K562 (cell line): ENCODE data around the gene WDR90. TPM values are rescaled to one million over a fixed set of nuclear protein-coding genes. Genes with fewer than 3 reads are reported as not detected.

ENCODE experiments used
- CBX2 ChIP-seq: fragments of 200-600 bp; sonication (generic); IDR thresholded peaks from one replicate; pipeline ENCODE4 v1.6.1; 2012; ENCODE audit warnings: mild to moderate bottlenecking, low read length, inconsistent platforms; ENCODE audit not compliant: insufficient read depth, poor library complexity, severe bottlenecking
- PHF21A ChIP-seq: fragments of 450-650 bp; IDR thresholded peaks from 2 replicates; pipeline ENCODE4 v1.6.1; 2017; ENCODE audit warnings: low read depth, borderline replicate concordance
- POLR2A ChIP-seq: fragments of 450-650 bp; conservative IDR thresholded peaks from 2 replicates; pipeline ENCODE4 v1.6.1; 2016
- TSC22D4 ChIP-seq: fragments of 450-650 bp; IDR thresholded peaks from 2 replicates; pipeline ENCODE4 v1.6.1; 2016; ENCODE audit warnings: missing genetic modification characterization, missing biosample characterization, control low read depth
- ZBTB17 ChIP-seq: fragments of 450-650 bp; formaldehyde crosslinking; IDR thresholded peaks from 2 replicates; pipeline ENCODE4 v1.4.0; 2020; ENCODE audit warnings: mild to moderate bottlenecking
- ZNF124 ChIP-seq: sonication (generic); formaldehyde crosslinking; IDR thresholded peaks from 2 replicates; pipeline ENCODE4 v1.8.1; 2022; ENCODE audit warnings: missing genetic modification reagents
- ZNF785 ChIP-seq: fragments of 250-450 bp; sonication (Bioruptor Pico); IDR thresholded peaks from 2 replicates; pipeline ENCODE4 v1.4.0; 2020; ENCODE audit warnings: mild to moderate bottlenecking
- polyA plus RNA-seq, 8 experiments: library from polyadenylated mRNA; depleted of rRNA in 4 of 8; stranded (reverse) in 5 of 8; unstranded in 3 of 8; fragments of >200 nt; fragmentation: Nextera tagmentation in 2 of 8; fragmentation: Illumina TruSeq in 1 of 8; extraction: Ambion mirVana in 2 of 8; extraction: Trizol in 1 of 8; gene quantifications; 2 replicates each; pipeline versions ENCODE4 v1.2.1 to v1.2.3, GENCODE V29; 2011 to 2014; ENCODE audit warnings: inconsistent platforms in 1 of 8, missing spikeins in 1 of 8
- total RNA-seq, 7 experiments: library from RNA; depleted of rRNA in 6 of 7; stranded (reverse); fragments of >200 nt in 6 of 7; fragmentation: Illumina TruSeq in 2 of 7; extraction: Trizol in 2 of 7; gene quantifications; 2 replicates each; pipeline versions ENCODE4 v1.2.1 to v1.2.3, GENCODE V29; 2011 to 2021; ENCODE audit warnings: low replicate concordance in 1 of 7
- TF ChIP-seq, protein P1 (sequence below), 2 experiments: fragments of 450-650 bp in 1 of 2; sonication (generic) in 1 of 2; formaldehyde crosslinking in 1 of 2; IDR thresholded peaks; 2 replicates each; pipeline versions ENCODE4 v1.7.1 to v1.9.0; 2016 to 2022; ENCODE audit warnings: inconsistent platforms in 1 of 2, mild to moderate bottlenecking in 1 of 2, missing genetic modification reagents in 1 of 2
- TF ChIP-seq, protein P2 (sequence below): fragments of 250-450 bp; sonication (Bioruptor Pico); IDR thresholded peaks from 2 replicates; pipeline ENCODE4 v1.5.0; 2021; ENCODE audit warnings: mild to moderate bottlenecking, moderate library complexity
- TF ChIP-seq, protein P3 (sequence below): fragments of 250-450 bp; sonication (Bioruptor Pico); IDR thresholded peaks from 2 replicates; pipeline ENCODE4 v1.8.0; 2021; ENCODE audit warnings: moderate library complexity, mild to moderate bottlenecking, inconsistent platforms

WDR90 gene
- total and polyA plus RNA-seq, 9 of the 15 experiments (the other 6 are each of a cell fraction or from before 2014, with no cell fraction given): 0.44 to 12.6 (median 3.3) TPM

GRCh38 chr16:636206-637080, 12.7 kb upstream of the WDR90 start, which contains the start of gene METTL26 (continued):
- no peak for TF ChIP-seq CBX2
- no peak for TF ChIP-seq PHF21A
- TF ChIP-seq ZBTB17 (CRISPR knock-in tag): no peak
- no peak for TF ChIP-seq ZNF124 (CRISPR knock-in tag)
- no peak for TF ChIP-seq TSC22D4 (tag)
- no peak for TF ChIP-seq ZNF785
- TF ChIP-seq, protein P1, sequence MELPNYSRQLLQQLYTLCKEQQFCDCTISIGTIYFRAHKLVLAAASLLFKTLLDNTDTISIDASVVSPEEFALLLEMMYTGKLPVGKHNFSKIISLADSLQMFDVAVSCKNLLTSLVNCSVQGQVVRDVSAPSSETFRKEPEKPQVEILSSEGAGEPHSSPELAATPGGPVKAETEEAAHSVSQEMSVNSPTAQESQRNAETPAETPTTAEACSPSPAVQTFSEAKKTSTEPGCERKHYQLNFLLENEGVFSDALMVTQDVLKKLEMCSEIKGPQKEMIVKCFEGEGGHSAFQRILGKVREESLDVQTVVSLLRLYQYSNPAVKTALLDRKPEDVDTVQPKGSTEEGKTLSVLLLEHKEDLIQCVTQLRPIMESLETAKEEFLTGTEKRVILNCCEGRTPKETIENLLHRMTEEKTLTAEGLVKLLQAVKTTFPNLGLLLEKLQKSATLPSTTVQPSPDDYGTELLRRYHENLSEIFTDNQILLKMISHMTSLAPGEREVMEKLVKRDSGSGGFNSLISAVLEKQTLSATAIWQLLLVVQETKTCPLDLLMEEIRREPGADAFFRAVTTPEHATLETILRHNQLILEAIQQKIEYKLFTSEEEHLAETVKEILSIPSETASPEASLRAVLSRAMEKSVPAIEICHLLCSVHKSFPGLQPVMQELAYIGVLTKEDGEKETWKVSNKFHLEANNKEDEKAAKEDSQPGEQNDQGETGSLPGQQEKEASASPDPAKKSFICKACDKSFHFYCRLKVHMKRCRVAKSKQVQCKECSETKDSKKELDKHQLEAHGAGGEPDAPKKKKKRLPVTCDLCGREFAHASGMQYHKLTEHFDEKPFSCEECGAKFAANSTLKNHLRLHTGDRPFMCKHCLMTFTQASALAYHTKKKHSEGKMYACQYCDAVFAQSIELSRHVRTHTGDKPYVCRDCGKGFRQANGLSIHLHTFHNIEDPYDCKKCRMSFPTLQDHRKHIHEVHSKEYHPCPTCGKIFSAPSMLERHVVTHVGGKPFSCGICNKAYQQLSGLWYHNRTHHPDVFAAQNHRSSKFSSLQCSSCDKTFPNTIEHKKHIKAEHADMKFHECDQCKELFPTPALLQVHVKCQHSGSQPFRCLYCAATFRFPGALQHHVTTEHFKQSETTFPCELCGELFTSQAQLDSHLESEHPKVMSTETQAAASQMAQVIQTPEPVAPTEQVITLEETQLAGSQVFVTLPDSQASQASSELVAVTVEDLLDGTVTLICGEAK (IDR thresholded peaks at IDR 0.05): peak; percentile 91
- TF ChIP-seq, protein P1 (CRISPR knock-in tag; IDR thresholded peaks at IDR 0.05): no peak
- TF ChIP-seq, protein P2, sequence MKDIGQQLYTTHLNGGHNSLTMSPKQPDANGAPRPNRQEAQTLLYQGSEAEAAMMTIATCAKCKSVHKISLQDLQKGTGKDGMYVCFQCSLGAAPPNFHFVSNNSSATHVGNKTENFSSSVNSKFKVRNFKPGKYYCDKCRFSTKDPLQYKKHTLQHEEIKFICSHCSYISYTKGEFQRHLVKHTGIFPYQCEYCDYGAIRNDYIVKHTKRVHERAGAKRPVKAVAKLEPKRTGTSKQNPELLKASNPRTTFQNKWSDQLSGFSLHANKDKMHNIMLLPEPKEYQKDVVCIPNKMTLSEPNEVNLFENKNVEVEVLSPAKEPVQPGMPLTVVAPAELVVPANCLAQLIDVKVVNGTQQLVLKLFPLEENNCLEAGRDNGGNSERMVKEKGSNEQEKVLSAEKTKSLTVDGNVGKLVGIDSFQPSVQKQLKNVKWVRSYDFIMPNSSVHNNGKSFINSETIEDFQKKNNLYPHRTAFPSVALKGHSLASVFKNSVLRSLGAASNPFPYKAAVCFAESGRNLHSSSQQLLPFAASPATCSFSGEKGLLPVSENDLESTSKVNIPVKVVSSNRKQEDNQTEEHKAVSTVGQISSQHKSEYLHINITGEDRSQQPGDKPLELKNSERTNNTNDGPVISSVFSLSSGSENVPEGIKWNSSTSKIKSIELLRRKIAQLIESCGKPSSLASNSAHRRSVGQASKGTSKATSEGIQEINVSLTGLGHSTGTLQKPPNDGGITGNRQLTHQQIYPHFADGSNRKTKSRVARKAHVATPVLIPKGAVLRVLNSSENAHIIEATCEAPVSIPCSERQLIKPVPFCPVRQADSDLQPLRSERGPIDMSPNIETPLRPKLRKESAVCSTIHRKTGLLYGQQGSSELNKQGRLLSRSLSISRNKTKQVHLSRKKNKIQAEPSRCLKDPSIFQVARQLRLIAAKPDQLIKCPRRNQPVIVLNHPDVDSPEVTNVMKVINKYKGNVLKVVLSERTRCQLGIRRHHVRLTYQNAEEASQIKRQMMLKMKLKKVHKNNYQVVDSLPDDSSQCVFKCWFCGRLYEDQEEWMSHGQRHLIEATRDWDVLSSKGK: no peak
- TF ChIP-seq POLR2A: peak; percentile 69
- TF ChIP-seq, protein P3, sequence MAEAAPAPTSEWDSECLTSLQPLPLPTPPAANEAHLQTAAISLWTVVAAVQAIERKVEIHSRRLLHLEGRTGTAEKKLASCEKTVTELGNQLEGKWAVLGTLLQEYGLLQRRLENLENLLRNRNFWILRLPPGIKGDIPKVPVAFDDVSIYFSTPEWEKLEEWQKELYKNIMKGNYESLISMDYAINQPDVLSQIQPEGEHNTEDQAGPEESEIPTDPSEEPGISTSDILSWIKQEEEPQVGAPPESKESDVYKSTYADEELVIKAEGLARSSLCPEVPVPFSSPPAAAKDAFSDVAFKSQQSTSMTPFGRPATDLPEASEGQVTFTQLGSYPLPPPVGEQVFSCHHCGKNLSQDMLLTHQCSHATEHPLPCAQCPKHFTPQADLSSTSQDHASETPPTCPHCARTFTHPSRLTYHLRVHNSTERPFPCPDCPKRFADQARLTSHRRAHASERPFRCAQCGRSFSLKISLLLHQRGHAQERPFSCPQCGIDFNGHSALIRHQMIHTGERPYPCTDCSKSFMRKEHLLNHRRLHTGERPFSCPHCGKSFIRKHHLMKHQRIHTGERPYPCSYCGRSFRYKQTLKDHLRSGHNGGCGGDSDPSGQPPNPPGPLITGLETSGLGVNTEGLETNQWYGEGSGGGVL (CRISPR knock-in tag): no peak
